Sigmoid colon (tissue), 4 donors: Measurements from ENCODE around the gene TNFRSF12A.

ENCODE experiments used
- CTCF ChIP-seq, 4 experiments: fragments of 450-650 bp in 3 of 4; fragments of 200-600 bp in 1 of 4; IDR thresholded peaks; one replicate each; pipeline ENCODE4 v1.5.1; 2016 to 2019; ENCODE audit warnings: antibody characterized with exemption in 4 of 4, mild to moderate bottlenecking in 3 of 4, moderate library complexity in 2 of 4
- EP300 ChIP-seq, 4 donors: sonication (generic); formaldehyde crosslinking; IDR thresholded peaks; one replicate each; pipeline ENCODE4 v1.6.1; 2017; ENCODE audit warnings: antibody characterized with exemption in 4 of 4
- POLR2AphosphoS5 ChIP-seq, 4 donors: sonication (generic); formaldehyde crosslinking; IDR thresholded peaks; one replicate each; pipeline ENCODE4 v1.6.1; 2017; ENCODE audit warnings: antibody characterized with exemption in 4 of 4

- TF ChIP-seq CTCF (IDR thresholded peaks at IDR 0.05) = peak; percentile 65 to 94 (median 81)
- no peak for TF ChIP-seq EP300 (IDR thresholded peaks at IDR 0.05)
- peak in 2 of 4 donors; percentile 48 to 56 for TF ChIP-seq POLR2AphosphoS5 (IDR thresholded peaks at IDR 0.05)
These were observed 39.0 kb downstream of the TNFRSF12A start for GRCh38 chr16:3059041-3059722.
